Vagina (tissue), 2 donors: Measurements from ENCODE around the gene CCNF. TPM values are rescaled to one million over a fixed set of nuclear protein-coding genes. Genes with fewer than 3 reads are reported as not detected.

Experiments used
- DNase-seq, 2 donors: peaks; one replicate each; pipeline ENCODE4 v3.0.0-alpha.2; 2017; ENCODE audit errors: extremely low spot score in 2 of 2
- H3K27ac ChIP-seq: fragments of 200-600 bp; sonication (generic); one replicate; pipeline ENCODE4 v1.5.1; 2019
- H3K27me3 ChIP-seq: fragments of 200-600 bp; sonication (generic); one replicate; pipeline ENCODE4 v1.5.1; 2019
- H3K36me3 ChIP-seq, 2 donors: fragments of 200-600 bp; sonication (generic); one replicate each; pipeline ENCODE4 v1.5.1; 2017 to 2019
- H3K4me1 ChIP-seq: fragments of 200-600 bp; sonication (generic); one replicate; pipeline ENCODE4 v1.5.1; 2019
- H3K4me3 ChIP-seq, 2 donors: fragments of 200-600 bp; sonication (generic); 1 replicate in 1 of 2; 2 replicates in 1 of 2; pipeline ENCODE4 v1.5.1; 2016 to 2019
- H3K9me3 ChIP-seq: fragments of 200-600 bp; sonication (generic); one replicate; pipeline ENCODE4 v1.5.1; 2019
- CTCF ChIP-seq, 3 experiments: fragments of 450-650 bp in 2 of 3; fragments of 200-600 bp in 1 of 3; sonication (generic) in 1 of 3; IDR thresholded peaks; one replicate each; pipeline ENCODE4 v1.5.1; 2017 to 2019; ENCODE audit warnings: antibody characterized with exemption in 3 of 3, mild to moderate bottlenecking in 2 of 3, moderate library complexity in 2 of 3
- POLR2A ChIP-seq, 2 donors: fragments of 450-650 bp; IDR thresholded peaks; one replicate each; pipeline ENCODE4 v1.6.1; 2017; ENCODE audit warnings: antibody characterized with exemption in 2 of 2, mild to moderate bottlenecking in 2 of 2, moderate library complexity in 2 of 2
- POLR2AphosphoS5 ChIP-seq, 2 donors: sonication (generic); formaldehyde crosslinking; IDR thresholded peaks; one replicate each; pipeline ENCODE4 v1.9.0; 2017; ENCODE audit warnings: antibody characterized with exemption in 2 of 2, mild to moderate bottlenecking in 2 of 2, low read depth in 1 of 2; ENCODE audit not compliant: insufficient read depth in 1 of 2
- intact Hi-C: fragments of 100-400 bp; cut with DNase I; formaldehyde crosslinking; loops from one replicate; pipeline ENCODE4 v1.15.1; 2023
- microRNA-seq: library from miRNA; unstranded; fragments of <30 nt; microRNA quantifications from one replicate; pipeline ENCODE4, GENCODE V29; 2017; ENCODE audit warnings: borderline number of aligned reads, borderline replicate concordance
- small RNA-seq: library from RNA; depleted of rRNA; stranded (forward); fragments of <200 nt; gene quantifications from one replicate; pipeline ENCODE3, GENCODE V24; 2016
- total RNA-seq: library from RNA; depleted of rRNA; stranded (reverse); fragments of >200 nt; gene quantifications from one replicate; pipeline ENCODE4 v1.2.3, GENCODE V29; 2016

The CCNF gene
- total RNA-seq, 1 donor from 2014 or later: 2.5 TPM

GRCh38 chr16:2507665-2508064 lies 78.4 kb downstream of the CCNF start:
- intact Hi-C loops: no loop called here
- no peaks in the 10 kb centered on the region for H3K9me3 ChIP-seq
- peaks cover 11% of the 10 kb centered on the region for H3K4me1 ChIP-seq
- no peak overlapping the region for H3K27ac ChIP-seq
- no peaks in the 10 kb centered on the region for H3K27me3 ChIP-seq
- DNase-seq: no peak
- TF ChIP-seq POLR2A (IDR thresholded peaks at IDR 0.05) (no peak), CTCF (IDR thresholded peaks at IDR 0.05) (no peak), POLR2AphosphoS5 (IDR thresholded peaks at IDR 0.05; ENCODE audit: insufficient read depth in 1 of 2, low read depth in 1 of 2) (no peak)
- no peaks in the 10 kb centered on the region for H3K36me3 ChIP-seq
- H3K4me3 ChIP-seq: no peak overlapping the region

Small RNAs within 50 kb of the gene (microRNA-seq; reads per million reads assigned to microRNA genes)
- gene MIR6767 (not detected), gene MIR6768 (not detected)

Small RNAs within 50 kb of the gene (small RNA-seq; reads per million reads assigned to genes)
- gene MIR6768: not detected

Other genes starting within 250 kb of the CCNF start
- gene CASKIN1, start 232.8 kb upstream of the CCNF start, total RNA-seq: 0.25 TPM
- 51.6 TPM for gene MLST8, start 224.0 kb upstream of the CCNF start, total RNA-seq
- 9.6 TPM for gene BRICD5, start 218.6 kb upstream of the CCNF start, total RNA-seq
- 15.5 TPM for gene PGP, start 214.6 kb upstream of the CCNF start, total RNA-seq
- 70.0 TPM for gene E4F1, start 205.9 kb upstream of the CCNF start, total RNA-seq
- 0.74 TPM for gene DNASE1L2, start 193.0 kb upstream of the CCNF start, total RNA-seq
- gene ECI1, start 177.9 kb upstream of the CCNF start, total RNA-seq: 72.9 TPM
- 130 TPM for gene RNPS1, start 161.3 kb upstream of the CCNF start, total RNA-seq
- gene ABCA3, start 88.7 kb upstream of the CCNF start, total RNA-seq: 5.4 TPM
- gene TEDC2, start 30.7 kb downstream of the CCNF start, total RNA-seq: 2.5 TPM
- gene NTN3, start 41.9 kb downstream of the CCNF start, total RNA-seq: not detected
- gene TBC1D24, start 45.7 kb downstream of the CCNF start, total RNA-seq: 9.6 TPM
- gene ATP6V0C, start 84.5 kb downstream of the CCNF start, total RNA-seq: 133 TPM
- gene AMDHD2, start 90.9 kb downstream of the CCNF start, total RNA-seq: 25.5 TPM
- gene CEMP1, start 102.0 kb downstream of the CCNF start, total RNA-seq: not detected
- gene PDPK1, start 108.6 kb downstream of the CCNF start, total RNA-seq: 29.2 TPM